D721Med (cell line): ENCODE data around the gene KRTAP1-3.
"Not testable (repeated sequence)": the region's sequence is repeated elsewhere in the genome, so short reads cannot be mapped to it uniquely, and the experiment has no call there.

Source experiments
- DNase-seq: peaks from one replicate; pipeline ENCODE4 v3.0.0; 2011; ENCODE audit warnings: low spot score; ENCODE audit not compliant: insufficient read length
- FAIRE-seq: peaks from 2 replicates; lab custom pipeline; 2011; peaks lifted over from hg19 to GRCh38; lab: Jason Lieb, UNC
- TF ChIP-seq, protein P1 (sequence below): IDR thresholded peaks from 2 replicates; pipeline ENCODE4 v1.5.1; 2012; ENCODE audit warnings: mild to moderate bottlenecking, control low read depth; ENCODE audit not compliant: insufficient read depth; ENCODE audit errors: missing control alignments

Gene KRTAP1-3

DNA sequence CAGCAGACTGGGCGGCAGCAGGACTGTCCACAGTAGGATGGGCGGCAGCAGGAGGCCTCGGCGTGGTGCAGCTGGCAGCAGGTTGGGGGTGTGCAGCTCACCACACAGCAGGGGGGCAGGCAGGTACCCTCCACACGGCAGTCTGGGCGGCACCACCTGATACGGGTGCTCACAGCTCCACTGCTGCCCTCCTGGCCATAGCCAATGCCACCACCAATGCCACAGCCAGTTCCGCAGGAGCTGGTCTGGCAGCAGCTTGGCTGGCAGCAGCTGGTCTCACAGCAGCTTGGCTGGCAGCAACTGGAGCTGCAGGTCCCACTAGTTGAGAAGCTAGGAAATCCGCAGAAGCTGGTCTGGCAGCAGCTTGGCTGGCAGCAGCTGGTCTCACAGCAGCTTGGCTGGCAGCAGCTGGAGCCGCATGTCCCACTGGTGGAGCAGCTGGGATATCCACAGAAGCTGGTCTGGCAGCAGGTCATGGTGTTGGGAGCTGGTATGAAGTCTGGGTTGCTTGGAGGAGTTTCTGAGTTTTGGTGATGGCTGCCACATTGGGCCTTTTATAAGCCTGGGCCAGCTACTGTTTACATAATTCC, at the start of gene KRTAP1-3:
Gene KRTAP1-3, minus strand, starts transcription at position 529 of the 590 bp plus-strand sequence. Its CDS starts 53 bp downstream, at position 476.
- DNase-seq, FAIRE-seq: not testable (repeated sequence)

- FAIRE-seq, DNase-seq: not testable (repeated sequence)
Observed at GRCh38 chr17:41084100-41084856, 49.6 kb upstream of the KRTAP1-3 start, which contains the start of gene KRTAP4-7. Gene KRTAP4-7 (plus strand): TSS chr17:41084150. CDS start chr17:41084207, 57 bp downstream.

DNA sequence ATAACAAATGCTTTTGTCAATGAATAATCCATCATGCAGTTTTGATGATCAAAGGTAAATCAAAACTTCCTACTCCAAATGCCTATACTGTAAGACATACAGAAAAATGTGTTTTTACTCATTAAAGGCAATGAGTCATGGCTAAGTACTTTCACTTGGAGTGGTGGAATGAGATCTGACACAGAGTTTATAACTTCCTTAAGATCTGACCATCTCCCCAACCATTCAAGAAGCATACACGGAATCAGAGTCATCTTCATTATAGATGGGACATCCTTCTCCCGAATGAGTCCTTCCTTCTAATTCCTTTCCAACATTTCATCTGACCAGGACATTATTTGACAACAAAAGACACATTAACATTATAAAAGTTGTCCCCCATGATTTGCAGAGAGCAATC, 48.8 kb upstream of the KRTAP1-3 start:
- FAIRE-seq, DNase-seq: not testable (repeated sequence)

DNA sequence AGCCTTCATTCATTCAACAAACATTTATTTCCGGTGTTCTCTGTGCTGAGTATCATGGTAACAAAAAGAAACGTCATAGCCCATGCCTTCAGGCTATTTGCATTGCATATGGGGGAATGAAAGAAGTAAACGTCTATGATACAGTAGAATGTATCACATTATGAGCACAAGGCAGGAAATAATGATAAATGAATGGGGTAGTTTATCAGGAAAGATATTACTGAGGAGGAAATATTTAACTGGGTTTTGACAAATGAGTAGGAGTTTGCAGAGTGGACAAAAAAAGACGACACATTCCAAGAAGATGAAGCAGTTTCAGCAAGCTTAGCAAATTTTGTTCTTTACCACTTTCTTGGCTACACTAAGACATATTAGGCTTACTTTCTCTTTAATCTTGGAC, 48.0 kb upstream of the KRTAP1-3 start:
- FAIRE-seq = no peak
- TF ChIP-seq, protein P1, sequence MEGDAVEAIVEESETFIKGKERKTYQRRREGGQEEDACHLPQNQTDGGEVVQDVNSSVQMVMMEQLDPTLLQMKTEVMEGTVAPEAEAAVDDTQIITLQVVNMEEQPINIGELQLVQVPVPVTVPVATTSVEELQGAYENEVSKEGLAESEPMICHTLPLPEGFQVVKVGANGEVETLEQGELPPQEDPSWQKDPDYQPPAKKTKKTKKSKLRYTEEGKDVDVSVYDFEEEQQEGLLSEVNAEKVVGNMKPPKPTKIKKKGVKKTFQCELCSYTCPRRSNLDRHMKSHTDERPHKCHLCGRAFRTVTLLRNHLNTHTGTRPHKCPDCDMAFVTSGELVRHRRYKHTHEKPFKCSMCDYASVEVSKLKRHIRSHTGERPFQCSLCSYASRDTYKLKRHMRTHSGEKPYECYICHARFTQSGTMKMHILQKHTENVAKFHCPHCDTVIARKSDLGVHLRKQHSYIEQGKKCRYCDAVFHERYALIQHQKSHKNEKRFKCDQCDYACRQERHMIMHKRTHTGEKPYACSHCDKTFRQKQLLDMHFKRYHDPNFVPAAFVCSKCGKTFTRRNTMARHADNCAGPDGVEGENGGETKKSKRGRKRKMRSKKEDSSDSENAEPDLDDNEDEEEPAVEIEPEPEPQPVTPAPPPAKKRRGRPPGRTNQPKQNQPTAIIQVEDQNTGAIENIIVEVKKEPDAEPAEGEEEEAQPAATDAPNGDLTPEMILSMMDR = no peak
- no peak for DNase-seq

DNA sequence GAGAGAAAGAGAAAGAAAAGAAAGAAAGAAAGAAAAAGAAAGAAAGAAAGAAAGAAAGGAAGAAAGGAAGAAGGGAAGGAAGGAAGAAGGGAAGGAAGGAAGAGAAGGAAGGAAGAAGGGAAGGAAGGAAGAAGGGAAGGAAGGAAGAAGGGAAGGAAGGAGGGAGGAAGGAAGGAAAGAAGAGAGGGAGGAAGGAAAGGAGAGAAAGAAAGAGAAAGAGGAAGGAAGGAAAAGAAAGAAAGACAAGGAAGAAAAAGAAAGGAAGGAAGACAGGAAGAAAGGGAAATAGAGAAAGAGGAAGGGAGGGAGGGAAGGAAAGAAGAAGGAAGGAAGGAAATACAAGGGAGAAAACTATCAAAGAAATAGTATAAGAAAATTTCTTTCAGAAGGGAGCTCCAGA, 42.1 kb upstream of the KRTAP1-3 start:
- TF ChIP-seq, protein P1 = no peak
- DNase-seq = no peak
- no peak for FAIRE-seq

- DNase-seq (no peak), FAIRE-seq (no peak)
- TF ChIP-seq, protein P1 = no peak
Observed at GRCh38 chr17:41073676-41074075, 39.0 kb upstream of the KRTAP1-3 start.

GRCh38 chr17:41071606-41072360, 37.1 kb upstream of the KRTAP1-3 start:
- DNase-seq (no peak), FAIRE-seq (no peak)

DNA sequence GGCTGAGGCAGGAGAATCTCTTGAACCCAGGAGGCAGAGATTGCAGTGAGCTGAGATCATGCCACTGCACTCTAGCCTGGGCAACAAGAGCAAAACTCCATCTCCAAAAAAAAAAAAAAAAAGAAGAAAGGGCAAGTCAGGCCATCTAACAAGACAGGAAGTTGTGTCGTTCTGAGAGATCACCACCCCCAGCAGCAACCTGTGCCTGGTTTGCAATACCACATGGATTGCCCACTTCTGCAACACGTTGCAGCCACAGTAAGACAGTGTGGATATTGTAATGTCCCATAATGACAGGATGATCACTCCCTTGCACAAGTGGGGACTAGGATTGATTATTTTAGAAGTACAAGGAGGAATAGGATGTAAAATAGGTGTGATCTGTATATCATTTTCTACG, 34.4 kb upstream of the KRTAP1-3 start:
- DNase-seq (no peak), FAIRE-seq (no peak)
- TF ChIP-seq, protein P1 = no peak

More at GRCh38 chr17:41071606-41072360, 37.1 kb upstream of the KRTAP1-3 start:
- TF ChIP-seq, protein P1 = no peak
